ENCODE data around the gene DDX49.
A peak's percentile ranks its signal among the peaks of the same experiment; 100 is the strongest.

Gene DDX49

DNA sequence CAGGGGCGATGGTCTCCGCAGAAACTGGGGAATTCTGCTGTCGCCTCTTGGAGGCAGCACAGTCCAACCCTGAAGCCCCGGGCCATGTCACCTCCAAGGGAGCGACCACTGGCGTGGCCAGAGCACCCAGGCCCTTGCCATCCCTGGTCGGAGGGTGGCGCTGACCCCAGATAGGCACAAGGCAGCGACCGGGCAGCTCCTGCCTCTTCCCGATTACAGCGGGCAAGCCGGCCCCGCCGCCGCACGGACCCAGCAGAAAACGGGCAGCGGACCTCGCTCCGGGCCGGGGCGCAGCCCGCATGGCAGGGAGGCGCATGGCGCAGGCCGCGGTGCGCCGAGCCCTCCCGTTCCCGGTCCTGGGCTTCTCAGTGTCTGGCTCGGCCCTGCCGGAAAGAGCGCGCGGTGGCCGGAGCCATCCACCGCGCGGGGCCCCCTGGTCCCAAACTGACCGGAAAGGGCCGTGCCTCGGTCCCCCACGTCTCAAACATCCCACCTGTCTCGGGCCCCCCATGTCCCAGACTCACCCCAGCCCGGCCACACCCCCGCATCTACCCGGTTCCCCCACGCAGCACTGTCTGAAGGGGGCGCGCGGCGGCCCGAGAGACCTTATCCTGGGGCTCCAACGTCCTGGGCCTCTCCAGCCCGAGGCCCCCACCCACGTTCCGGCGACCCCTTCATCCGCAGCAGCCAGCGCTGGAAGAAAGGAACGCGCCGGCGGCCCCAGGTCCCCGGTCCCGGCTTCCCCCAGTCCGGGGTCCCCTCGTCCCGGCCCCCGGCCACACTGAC is 24.3 kb upstream of the DDX49 start:
- Histone ChIP-seq H3K9me3 (replicated peaks; ENCODE audit: insufficient read depth, low read length) (no peaks in the 10 kb centered on the region), H3K79me2 (ENCODE audit: low read length) (no peaks in the 10 kb centered on the region), H3K9ac (ENCODE audit: low read length) (no peak overlapping the region), H4K20me1 (ENCODE audit: insufficient read depth, low read length) (no peaks in the 10 kb centered on the region), H3F3A (ENCODE audit: insufficient read depth, low read length) (no peaks in the 10 kb centered on the region), H2AFZ (ENCODE audit: low read length) (no peak overlapping the region), H3K36me3 (replicated peaks; ENCODE audit: insufficient read depth, low read length) (no peaks in the 10 kb centered on the region), H3K4me2 (ENCODE audit: low read depth, low read length) (peak overlapping the region; percentile 41; the same call in 1 of the 2 replicates), H3K4me3 (ENCODE audit: low read length) (no peak overlapping the region), H3K27me3 (replicated peaks; ENCODE audit: insufficient read depth, low read length) (peaks cover 44% of the 10 kb centered on the region), H3K9me2 (replicated peaks; ENCODE audit: insufficient read depth, low read length) (no peaks in the 10 kb centered on the region), H3K27ac (ENCODE audit: low read length) (no peak overlapping the region), H3K4me1 (ENCODE audit: low read length) (no peaks in the 10 kb centered on the region)
- no peak for TF ChIP-seq EZH2 (optimal IDR thresholded peaks at IDR 0.05; ENCODE audit: low read depth, low read length)
- TF ChIP-seq, protein P1, sequence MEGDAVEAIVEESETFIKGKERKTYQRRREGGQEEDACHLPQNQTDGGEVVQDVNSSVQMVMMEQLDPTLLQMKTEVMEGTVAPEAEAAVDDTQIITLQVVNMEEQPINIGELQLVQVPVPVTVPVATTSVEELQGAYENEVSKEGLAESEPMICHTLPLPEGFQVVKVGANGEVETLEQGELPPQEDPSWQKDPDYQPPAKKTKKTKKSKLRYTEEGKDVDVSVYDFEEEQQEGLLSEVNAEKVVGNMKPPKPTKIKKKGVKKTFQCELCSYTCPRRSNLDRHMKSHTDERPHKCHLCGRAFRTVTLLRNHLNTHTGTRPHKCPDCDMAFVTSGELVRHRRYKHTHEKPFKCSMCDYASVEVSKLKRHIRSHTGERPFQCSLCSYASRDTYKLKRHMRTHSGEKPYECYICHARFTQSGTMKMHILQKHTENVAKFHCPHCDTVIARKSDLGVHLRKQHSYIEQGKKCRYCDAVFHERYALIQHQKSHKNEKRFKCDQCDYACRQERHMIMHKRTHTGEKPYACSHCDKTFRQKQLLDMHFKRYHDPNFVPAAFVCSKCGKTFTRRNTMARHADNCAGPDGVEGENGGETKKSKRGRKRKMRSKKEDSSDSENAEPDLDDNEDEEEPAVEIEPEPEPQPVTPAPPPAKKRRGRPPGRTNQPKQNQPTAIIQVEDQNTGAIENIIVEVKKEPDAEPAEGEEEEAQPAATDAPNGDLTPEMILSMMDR (IDR thresholded peaks at IDR 0.05; ENCODE audit: low read length) = peak; percentile 20
- peak; percentile 15 for DNase-seq

DNA sequence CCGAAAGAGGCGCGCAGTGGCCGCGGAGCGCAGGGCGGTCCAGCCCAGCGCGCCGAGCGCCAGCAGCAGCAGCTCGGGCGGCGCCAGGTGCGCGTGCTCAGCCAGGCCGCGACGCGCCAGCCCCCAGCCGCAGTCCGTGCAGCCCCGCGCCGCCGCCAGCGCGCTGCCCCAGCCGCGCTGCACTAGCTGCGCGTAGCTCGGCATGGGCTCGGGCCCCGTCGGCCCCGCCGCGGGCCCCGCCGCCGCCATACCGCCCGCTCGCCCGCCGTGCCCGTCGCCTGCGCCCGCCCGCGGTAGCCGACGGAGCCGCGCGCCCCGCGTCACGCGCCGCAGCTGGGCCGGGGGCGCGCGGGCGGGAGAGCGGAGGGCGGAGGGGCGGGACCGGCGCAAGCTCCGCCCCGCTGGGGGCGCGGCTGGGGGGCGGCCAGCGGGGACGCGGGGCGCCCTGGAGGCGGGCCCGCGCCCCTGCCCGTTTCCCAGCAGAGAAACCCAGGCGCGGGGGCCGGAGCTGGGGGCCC is 23.6 kb upstream of the DDX49 start, which contains the start of gene CERS1:
Gene CERS1, minus strand, starts transcription at position 335 of the 518 bp plus-strand sequence. Its CDS starts 86 bp downstream, at position 249.
- no peaks in the 10 kb centered on the region for H3K9me3 ChIP-seq (replicated peaks; ENCODE audit: insufficient read depth, low read length)
- H2AFZ ChIP-seq (ENCODE audit: low read length) = no peak within 1 kb of the TSS
- TF ChIP-seq, protein P1 (IDR thresholded peaks at IDR 0.05; ENCODE audit: low read length) = no peak
- TF ChIP-seq EZH2phosphoT487 (IDR thresholded peaks at IDR 0.05; ENCODE audit: low read length) (no peak), EZH2 (optimal IDR thresholded peaks at IDR 0.05; ENCODE audit: low read depth, low read length) (no peak)
- H3K27ac ChIP-seq (ENCODE audit: low read length) = no peak within 1 kb of the TSS
- no peaks in the 10 kb centered on the region for H3F3A ChIP-seq (ENCODE audit: insufficient read depth, low read length)
- no peaks in the 10 kb centered on the region for H3K9me2 ChIP-seq (replicated peaks; ENCODE audit: insufficient read depth, low read length)
- H3K27me3 ChIP-seq (replicated peaks; ENCODE audit: insufficient read depth, low read length) = peaks cover 43% of the 10 kb centered on the region
- DNase-seq = no peak
- H3K79me2 ChIP-seq (ENCODE audit: low read length) = no peaks in the 10 kb centered on the region
- H3K36me3 ChIP-seq (replicated peaks; ENCODE audit: insufficient read depth, low read length) = no peaks in the 10 kb centered on the region
- H3K9ac ChIP-seq (ENCODE audit: low read length) = no peak within 1 kb of the TSS
- H3K4me3 ChIP-seq (ENCODE audit: low read length) = no peak within 1 kb of the TSS
- H4K20me1 ChIP-seq (ENCODE audit: insufficient read depth, low read length) = no peaks in the 10 kb centered on the region
- no peaks in the 10 kb centered on the region for H3K4me1 ChIP-seq (ENCODE audit: low read length)
- peak within 1 kb of the TSS; percentile 41; the same call in 1 of the 2 replicates for H3K4me2 ChIP-seq (ENCODE audit: low read depth, low read length)

DNA sequence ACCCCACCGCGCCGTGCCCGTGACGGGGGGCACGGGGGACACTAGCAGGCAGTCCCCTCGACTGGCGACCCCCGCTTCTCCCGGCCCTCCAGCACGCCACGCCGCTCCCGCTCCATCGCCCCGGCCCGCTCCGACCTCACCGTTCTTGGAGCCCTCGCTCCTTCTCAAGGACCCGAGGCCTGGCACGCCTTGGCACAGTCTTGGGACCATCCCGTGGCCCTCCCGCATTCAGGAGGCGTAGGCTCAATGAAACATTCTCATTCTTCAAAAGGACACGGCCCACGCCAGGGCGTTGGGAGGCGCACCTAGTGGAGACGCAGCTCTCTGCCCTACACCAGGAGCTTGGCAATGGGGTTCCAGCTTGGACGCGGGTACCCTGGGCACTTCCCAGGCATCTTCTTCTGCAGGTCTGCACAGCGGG is 23.1 kb upstream of the DDX49 start:
- Histone ChIP-seq H3K9me2 (replicated peaks; ENCODE audit: insufficient read depth, low read length) (no peaks in the 10 kb centered on the region), H3K36me3 (replicated peaks; ENCODE audit: insufficient read depth, low read length) (no peaks in the 10 kb centered on the region), H3K27me3 (replicated peaks; ENCODE audit: insufficient read depth, low read length) (peaks cover 39% of the 10 kb centered on the region), H3K4me2 (ENCODE audit: low read depth, low read length) (no peak overlapping the region), H3K9me3 (replicated peaks; ENCODE audit: insufficient read depth, low read length) (no peaks in the 10 kb centered on the region), H4K20me1 (ENCODE audit: insufficient read depth, low read length) (no peaks in the 10 kb centered on the region), H3F3A (ENCODE audit: insufficient read depth, low read length) (no peaks in the 10 kb centered on the region), H3K79me2 (ENCODE audit: low read length) (no peaks in the 10 kb centered on the region), H3K4me3 (ENCODE audit: low read length) (no peak overlapping the region), H3K4me1 (ENCODE audit: low read length) (no peaks in the 10 kb centered on the region), H3K9ac (ENCODE audit: low read length) (no peak overlapping the region), H2AFZ (ENCODE audit: low read length) (no peak overlapping the region), H3K27ac (ENCODE audit: low read length) (no peak overlapping the region)
- no peak for DNase-seq
- TF ChIP-seq, protein P1 (IDR thresholded peaks at IDR 0.05; ENCODE audit: low read length) = no peak
- TF ChIP-seq EZH2 (optimal IDR thresholded peaks at IDR 0.05; ENCODE audit: low read depth, low read length) = no peak
- no peak for TF ChIP-seq EZH2phosphoT487 (IDR thresholded peaks at IDR 0.05; ENCODE audit: low read length)
